Measurements from ENCODE around the gene FRMPD4. TPM values are rescaled to one million over a fixed set of nuclear protein-coding genes. Genes with fewer than 3 reads are reported as not detected.

The FRMPD4 gene
- total RNA-seq, 3 donors from 2014 or later (not counting 1 experiment from before 2014, with no cell fraction given), result not detected

DNA sequence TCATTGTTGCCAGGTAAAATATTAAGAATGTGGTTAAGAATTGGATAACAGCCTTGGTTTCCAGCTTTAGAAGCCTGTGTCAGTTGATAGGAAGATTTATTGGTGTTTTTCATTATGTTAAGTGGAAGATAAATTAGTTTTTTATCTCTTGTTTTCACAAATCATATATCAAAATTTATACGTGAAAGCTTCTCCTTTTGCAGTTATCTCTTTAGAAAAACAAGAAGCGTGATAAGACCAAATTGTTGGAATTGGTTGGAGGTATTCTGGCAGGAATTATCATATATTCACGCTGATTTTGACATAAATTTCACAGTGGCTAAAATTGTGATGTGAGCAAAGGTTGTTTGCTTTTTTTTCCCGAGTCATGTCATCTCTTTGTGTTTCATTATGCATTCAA lies 90.6 kb downstream of the FRMPD4 start:
- H3K27me3 ChIP-seq (ENCODE audit: control insufficient read depth, insufficient read depth, low read length), result no peaks in the 10 kb centered on the region
- H3K4me1 ChIP-seq (ENCODE audit: control insufficient read depth, insufficient read depth, low read length), result no peaks in the 10 kb centered on the region
- peaks cover 0 to 2% of the 10 kb centered on the region in 2 donors for H3K27me3 Mint-ChIP-seq (ENCODE audit: low read depth in 2 of 2)
- peaks cover 2 to 5% of the 10 kb centered on the region in 2 donors for H3K9me3 Mint-ChIP-seq
- intact Hi-C loops (cut with micrococcal nuclease), result no loop called here
- no peaks in the 10 kb centered on the region for H3K9me3 ChIP-seq (ENCODE audit: control insufficient read depth, insufficient read depth, low read length)
- no peak overlapping the region for H3K27ac ChIP-seq (ENCODE audit: low read length)
- H3K27ac Mint-ChIP-seq, result no peak overlapping the region
- H3K36me3 ChIP-seq (ENCODE audit: control insufficient read depth, insufficient read depth, low read length), result no peaks in the 10 kb centered on the region
- no peaks in the 10 kb centered on the region for H3K4me1 Mint-ChIP-seq
- no peak for DNase-seq
- H3K36me3 Mint-ChIP-seq, result no peaks in the 10 kb centered on the region
- H3K4me3 Mint-ChIP-seq, result no peak overlapping the region
- TF ChIP-seq, protein P1, sequence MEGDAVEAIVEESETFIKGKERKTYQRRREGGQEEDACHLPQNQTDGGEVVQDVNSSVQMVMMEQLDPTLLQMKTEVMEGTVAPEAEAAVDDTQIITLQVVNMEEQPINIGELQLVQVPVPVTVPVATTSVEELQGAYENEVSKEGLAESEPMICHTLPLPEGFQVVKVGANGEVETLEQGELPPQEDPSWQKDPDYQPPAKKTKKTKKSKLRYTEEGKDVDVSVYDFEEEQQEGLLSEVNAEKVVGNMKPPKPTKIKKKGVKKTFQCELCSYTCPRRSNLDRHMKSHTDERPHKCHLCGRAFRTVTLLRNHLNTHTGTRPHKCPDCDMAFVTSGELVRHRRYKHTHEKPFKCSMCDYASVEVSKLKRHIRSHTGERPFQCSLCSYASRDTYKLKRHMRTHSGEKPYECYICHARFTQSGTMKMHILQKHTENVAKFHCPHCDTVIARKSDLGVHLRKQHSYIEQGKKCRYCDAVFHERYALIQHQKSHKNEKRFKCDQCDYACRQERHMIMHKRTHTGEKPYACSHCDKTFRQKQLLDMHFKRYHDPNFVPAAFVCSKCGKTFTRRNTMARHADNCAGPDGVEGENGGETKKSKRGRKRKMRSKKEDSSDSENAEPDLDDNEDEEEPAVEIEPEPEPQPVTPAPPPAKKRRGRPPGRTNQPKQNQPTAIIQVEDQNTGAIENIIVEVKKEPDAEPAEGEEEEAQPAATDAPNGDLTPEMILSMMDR (IDR thresholded peaks at IDR 0.05), result no peak
- WGBS (ENCODE audit: insufficient coverage), result 70% methylated on average over 3 of the region's 4 CpGs
- H3K4me3 ChIP-seq (ENCODE audit: low read length), result no peak overlapping the region
- ATAC-seq, result no peak

DNA sequence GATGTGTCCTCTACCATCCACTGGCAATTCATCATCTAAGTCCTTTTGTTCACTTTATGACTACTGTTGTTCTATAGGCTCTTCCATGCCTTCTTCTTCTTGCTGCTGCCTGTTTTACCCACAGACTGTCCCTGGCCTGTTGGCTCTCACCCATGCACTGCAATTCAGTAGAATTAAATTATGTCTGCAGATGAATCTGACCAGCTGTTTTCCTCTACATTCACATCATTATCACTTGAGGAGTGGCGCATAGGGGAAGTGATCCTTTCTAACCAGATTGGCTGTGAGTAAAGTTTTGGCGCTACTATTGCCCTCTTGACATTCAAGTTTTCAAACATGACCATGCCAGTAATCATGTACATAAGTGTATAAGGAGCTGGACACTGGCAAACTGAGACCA lies 91.7 kb downstream of the FRMPD4 start:
- no peak overlapping the region for H3K27ac Mint-ChIP-seq

DNA sequence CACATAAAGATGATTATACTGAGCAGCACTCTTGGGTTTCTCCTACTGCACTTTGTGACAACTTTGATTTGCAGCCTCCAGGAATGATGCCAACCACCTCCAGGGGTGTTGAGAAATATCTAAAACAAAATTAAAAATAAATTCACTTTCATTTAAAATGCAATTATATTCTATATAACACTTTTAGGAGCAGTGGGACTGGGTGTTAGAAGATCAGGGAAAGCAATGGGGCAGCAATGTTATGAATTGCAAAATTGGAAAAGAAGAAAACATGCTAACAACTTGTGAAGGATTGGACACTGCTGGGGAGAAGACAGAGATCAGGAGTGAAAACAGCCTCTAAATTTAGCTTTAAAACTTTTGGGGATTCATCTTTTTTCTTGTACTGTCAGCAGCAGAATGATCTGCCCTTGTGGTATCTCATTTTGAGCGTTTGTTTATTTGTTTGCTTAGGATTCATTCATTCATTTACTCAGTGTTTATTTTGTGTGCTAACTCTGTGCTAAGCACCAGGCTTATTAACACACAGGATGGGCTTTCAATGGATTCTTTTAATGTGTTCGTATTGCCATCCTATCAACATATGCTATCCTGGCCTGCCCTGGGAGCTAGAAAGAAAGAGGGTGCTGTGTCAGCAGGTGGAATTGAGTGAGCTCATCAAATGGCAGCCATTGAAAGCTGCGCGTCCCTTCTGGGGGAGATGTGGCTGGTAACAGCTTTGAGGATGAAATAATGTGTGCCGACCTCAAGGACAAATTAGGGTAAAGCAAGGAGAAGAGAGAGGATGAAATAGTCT lies 96.5 kb downstream of the FRMPD4 start:
- no peak for ATAC-seq
- Mint-ChIP-seq H3K4me3 (no peak overlapping the region), H3K27ac (no peak overlapping the region), H3K27me3 (ENCODE audit: low read depth in 2 of 2) (no peaks in the 10 kb centered on the region), H3K4me1 (no peaks in the 10 kb centered on the region), H3K9me3 (peaks cover under 1 to 2% of the 10 kb centered on the region in 2 donors), H3K36me3 (no peaks in the 10 kb centered on the region)
- no peak overlapping the region for H3K27ac ChIP-seq (ENCODE audit: low read length)
- no peak for DNase-seq
- H3K4me3 ChIP-seq (ENCODE audit: low read length), result no peak overlapping the region
- TF ChIP-seq, protein P1 (IDR thresholded peaks at IDR 0.05), result no peak
- WGBS (ENCODE audit: insufficient coverage), result 75% methylated on average over 2 of the region's 5 CpGs
- intact Hi-C loops (cut with micrococcal nuclease), result no loop called here
- H3K36me3 ChIP-seq (ENCODE audit: control insufficient read depth, insufficient read depth, low read length), result no peaks in the 10 kb centered on the region
- no peaks in the 10 kb centered on the region for H3K27me3 ChIP-seq (ENCODE audit: control insufficient read depth, insufficient read depth, low read length)
- no peaks in the 10 kb centered on the region for H3K4me1 ChIP-seq (ENCODE audit: control insufficient read depth, insufficient read depth, low read length)
- H3K9me3 ChIP-seq (ENCODE audit: control insufficient read depth, insufficient read depth, low read length), result no peaks in the 10 kb centered on the region

More for the DNA sequence above, 91.7 kb downstream of the FRMPD4 start:
- Histone ChIP-seq H3K36me3 (ENCODE audit: control insufficient read depth, insufficient read depth, low read length) (no peaks in the 10 kb centered on the region), H3K27me3 (ENCODE audit: control insufficient read depth, insufficient read depth, low read length) (no peaks in the 10 kb centered on the region), H3K4me1 (ENCODE audit: control insufficient read depth, insufficient read depth, low read length) (no peaks in the 10 kb centered on the region), H3K27ac (ENCODE audit: low read length) (no peak overlapping the region), H3K9me3 (ENCODE audit: control insufficient read depth, insufficient read depth, low read length) (no peaks in the 10 kb centered on the region), H3K4me3 (ENCODE audit: low read length) (no peak overlapping the region)
- DNase-seq (no peak), ATAC-seq (no peak)
- Mint-ChIP-seq H3K36me3 (no peaks in the 10 kb centered on the region), H3K9me3 (peaks cover 2 to 5% of the 10 kb centered on the region in 2 donors), H3K27me3 (ENCODE audit: low read depth in 2 of 2) (peaks cover 0 to 2% of the 10 kb centered on the region in 2 donors), H3K4me1 (no peaks in the 10 kb centered on the region), H3K4me3 (no peak overlapping the region)
- intact Hi-C loops (cut with micrococcal nuclease), result no loop called here
- 80% methylated on average over 1 of the region's 2 CpGs for WGBS (ENCODE audit: insufficient coverage)
- TF ChIP-seq, protein P1 (IDR thresholded peaks at IDR 0.05), result no peak
